ENCODE measurements around the gene ABCD1. TPM values are rescaled to one million over a fixed set of nuclear protein-coding genes. Genes with fewer than 3 reads are reported as not detected.

ABCD1 gene
- total RNA-seq, 1 donor from 2014 or later, result 19.7 TPM

DNA sequence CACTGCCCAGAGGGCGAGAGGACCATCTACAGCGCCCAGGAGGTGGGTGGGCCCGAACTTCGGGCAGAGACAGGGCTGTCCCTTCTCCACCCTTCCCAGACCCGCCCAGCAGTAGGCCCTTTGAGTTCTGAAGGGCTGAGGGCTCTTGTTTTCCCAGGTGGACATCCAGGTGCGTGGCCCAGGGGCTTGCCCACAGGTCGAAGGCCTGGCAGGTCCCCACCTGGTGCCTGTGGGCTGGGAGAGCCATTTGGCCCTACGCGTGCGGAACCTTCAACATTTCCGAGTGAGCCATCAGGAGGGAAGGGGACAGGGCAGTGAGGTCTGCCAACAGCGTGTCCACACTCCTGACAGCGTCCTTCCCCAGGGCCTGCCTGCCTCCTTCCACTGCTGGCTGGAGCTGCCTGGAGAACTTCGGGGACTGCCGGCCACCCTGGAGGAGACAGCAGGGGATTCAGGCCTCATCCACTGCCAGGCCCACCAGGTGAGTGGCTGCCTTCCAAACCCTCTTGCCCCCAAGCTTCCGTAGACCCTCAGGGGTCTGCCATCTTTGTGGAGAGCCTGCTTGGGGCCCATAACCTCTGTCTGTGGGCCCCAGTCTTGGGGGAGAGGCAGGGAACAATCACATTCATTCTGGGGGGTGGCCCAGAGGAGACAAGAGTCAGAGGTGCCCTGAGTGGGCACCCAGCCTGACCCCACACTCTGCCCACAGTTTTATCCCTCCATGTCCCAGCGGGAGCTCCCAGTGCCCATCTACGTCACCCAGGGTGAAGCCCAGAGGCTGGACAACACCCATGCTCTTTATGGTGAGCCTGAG is 46.2 kb downstream of the ABCD1 start:
- no peak overlapping the region for H3K27ac Mint-ChIP-seq (ENCODE audit: unreplicated experiment)
- no peak overlapping the region for H3K4me3 Mint-ChIP-seq (ENCODE audit: unreplicated experiment)
- no peaks in the 10 kb centered on the region for H3K36me3 Mint-ChIP-seq (ENCODE audit: unreplicated experiment)
- no peaks in the 10 kb centered on the region for H3K27me3 Mint-ChIP-seq (ENCODE audit: unreplicated experiment)
- peaks cover 10% of the 10 kb centered on the region for H3K4me1 Mint-ChIP-seq (ENCODE audit: unreplicated experiment)
- TF ChIP-seq, protein P1, sequence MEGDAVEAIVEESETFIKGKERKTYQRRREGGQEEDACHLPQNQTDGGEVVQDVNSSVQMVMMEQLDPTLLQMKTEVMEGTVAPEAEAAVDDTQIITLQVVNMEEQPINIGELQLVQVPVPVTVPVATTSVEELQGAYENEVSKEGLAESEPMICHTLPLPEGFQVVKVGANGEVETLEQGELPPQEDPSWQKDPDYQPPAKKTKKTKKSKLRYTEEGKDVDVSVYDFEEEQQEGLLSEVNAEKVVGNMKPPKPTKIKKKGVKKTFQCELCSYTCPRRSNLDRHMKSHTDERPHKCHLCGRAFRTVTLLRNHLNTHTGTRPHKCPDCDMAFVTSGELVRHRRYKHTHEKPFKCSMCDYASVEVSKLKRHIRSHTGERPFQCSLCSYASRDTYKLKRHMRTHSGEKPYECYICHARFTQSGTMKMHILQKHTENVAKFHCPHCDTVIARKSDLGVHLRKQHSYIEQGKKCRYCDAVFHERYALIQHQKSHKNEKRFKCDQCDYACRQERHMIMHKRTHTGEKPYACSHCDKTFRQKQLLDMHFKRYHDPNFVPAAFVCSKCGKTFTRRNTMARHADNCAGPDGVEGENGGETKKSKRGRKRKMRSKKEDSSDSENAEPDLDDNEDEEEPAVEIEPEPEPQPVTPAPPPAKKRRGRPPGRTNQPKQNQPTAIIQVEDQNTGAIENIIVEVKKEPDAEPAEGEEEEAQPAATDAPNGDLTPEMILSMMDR (IDR thresholded peaks at IDR 0.05), result no peak
- no peak for DNase-seq (ENCODE audit: extremely low spot score, unreplicated experiment)
- no peaks in the 10 kb centered on the region for H3K9me3 Mint-ChIP-seq (ENCODE audit: unreplicated experiment)

- H3K4me3 Mint-ChIP-seq (ENCODE audit: unreplicated experiment), result no peak overlapping the region
- DNase-seq (ENCODE audit: extremely low spot score, unreplicated experiment), result no peak
- H3K4me1 Mint-ChIP-seq (ENCODE audit: unreplicated experiment), result peaks cover 2% of the 10 kb centered on the region
- TF ChIP-seq, protein P1 (IDR thresholded peaks at IDR 0.05), result no peak
- H3K9me3 Mint-ChIP-seq (ENCODE audit: unreplicated experiment), result no peaks in the 10 kb centered on the region
- no peak overlapping the region for H3K27ac Mint-ChIP-seq (ENCODE audit: unreplicated experiment)
- H3K36me3 Mint-ChIP-seq (ENCODE audit: unreplicated experiment), result no peaks in the 10 kb centered on the region
- no peaks in the 10 kb centered on the region for H3K27me3 Mint-ChIP-seq (ENCODE audit: unreplicated experiment)
Measured at GRCh38 chrX:153771415-153772315, 47.0 kb downstream of the ABCD1 start.

GRCh38 chrX:153772316-153773217 is 47.9 kb downstream of the ABCD1 start:
- Mint-ChIP-seq H3K4me3 (ENCODE audit: unreplicated experiment) (no peak overlapping the region), H3K27ac (ENCODE audit: unreplicated experiment) (no peak overlapping the region), H3K4me1 (ENCODE audit: unreplicated experiment) (no peaks in the 10 kb centered on the region), H3K9me3 (ENCODE audit: unreplicated experiment) (no peaks in the 10 kb centered on the region), H3K36me3 (ENCODE audit: unreplicated experiment) (no peaks in the 10 kb centered on the region), H3K27me3 (ENCODE audit: unreplicated experiment) (no peaks in the 10 kb centered on the region)
- no peak for DNase-seq (ENCODE audit: extremely low spot score, unreplicated experiment)
- TF ChIP-seq, protein P1 (IDR thresholded peaks at IDR 0.05), result no peak

DNA sequence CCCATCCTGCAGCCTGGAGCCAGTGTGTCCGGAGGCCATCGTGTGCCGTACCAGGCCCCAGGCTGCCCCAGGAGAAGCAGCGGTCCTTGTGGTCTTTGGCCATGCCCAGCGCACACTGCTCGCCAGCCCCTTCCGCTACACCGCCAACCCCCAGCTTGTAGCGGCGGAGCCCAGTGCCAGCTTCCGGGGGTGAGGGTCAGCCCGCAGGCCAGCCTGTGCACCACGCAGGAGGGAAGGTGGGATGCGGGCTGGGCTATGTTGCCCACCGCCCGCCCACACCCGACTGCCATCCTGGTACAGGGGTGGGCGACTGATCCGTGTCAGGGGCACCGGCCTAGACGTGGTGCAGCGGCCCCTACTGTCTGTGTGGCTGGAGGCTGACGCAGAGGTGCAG is 48.6 kb downstream of the ABCD1 start:
- TF ChIP-seq, protein P1 (IDR thresholded peaks at IDR 0.05), result no peak
- DNase-seq (ENCODE audit: extremely low spot score, unreplicated experiment), result no peak
- H3K27me3 Mint-ChIP-seq (ENCODE audit: unreplicated experiment), result no peaks in the 10 kb centered on the region

More for the DNA sequence above, 48.6 kb downstream of the ABCD1 start:
- Mint-ChIP-seq H3K9me3 (ENCODE audit: unreplicated experiment) (no peaks in the 10 kb centered on the region), H3K27ac (ENCODE audit: unreplicated experiment) (no peak overlapping the region), H3K4me1 (ENCODE audit: unreplicated experiment) (no peaks in the 10 kb centered on the region), H3K36me3 (ENCODE audit: unreplicated experiment) (no peaks in the 10 kb centered on the region), H3K4me3 (ENCODE audit: unreplicated experiment) (no peak overlapping the region)

All from osteocyte (in vitro differentiated cells).